Lower leg skin (tissue), 3 donors: ENCODE results near the gene CIB1.

Experiments used
- POLR2A ChIP-seq, 2 donors: fragments of 450-650 bp; IDR thresholded peaks; one replicate each; pipeline ENCODE4 v1.6.1; 2016 to 2017; ENCODE audit warnings: antibody characterized with exemption in 2 of 2, mild to moderate bottlenecking in 1 of 2, moderate library complexity in 1 of 2
- TF ChIP-seq, protein P1 (sequence below), 3 donors: fragments of 450-650 bp; IDR thresholded peaks; one replicate each; pipeline ENCODE4 v1.5.1; 2016; ENCODE audit warnings: antibody characterized with exemption in 3 of 3, mild to moderate bottlenecking in 3 of 3, moderate library complexity in 2 of 3

DNA sequence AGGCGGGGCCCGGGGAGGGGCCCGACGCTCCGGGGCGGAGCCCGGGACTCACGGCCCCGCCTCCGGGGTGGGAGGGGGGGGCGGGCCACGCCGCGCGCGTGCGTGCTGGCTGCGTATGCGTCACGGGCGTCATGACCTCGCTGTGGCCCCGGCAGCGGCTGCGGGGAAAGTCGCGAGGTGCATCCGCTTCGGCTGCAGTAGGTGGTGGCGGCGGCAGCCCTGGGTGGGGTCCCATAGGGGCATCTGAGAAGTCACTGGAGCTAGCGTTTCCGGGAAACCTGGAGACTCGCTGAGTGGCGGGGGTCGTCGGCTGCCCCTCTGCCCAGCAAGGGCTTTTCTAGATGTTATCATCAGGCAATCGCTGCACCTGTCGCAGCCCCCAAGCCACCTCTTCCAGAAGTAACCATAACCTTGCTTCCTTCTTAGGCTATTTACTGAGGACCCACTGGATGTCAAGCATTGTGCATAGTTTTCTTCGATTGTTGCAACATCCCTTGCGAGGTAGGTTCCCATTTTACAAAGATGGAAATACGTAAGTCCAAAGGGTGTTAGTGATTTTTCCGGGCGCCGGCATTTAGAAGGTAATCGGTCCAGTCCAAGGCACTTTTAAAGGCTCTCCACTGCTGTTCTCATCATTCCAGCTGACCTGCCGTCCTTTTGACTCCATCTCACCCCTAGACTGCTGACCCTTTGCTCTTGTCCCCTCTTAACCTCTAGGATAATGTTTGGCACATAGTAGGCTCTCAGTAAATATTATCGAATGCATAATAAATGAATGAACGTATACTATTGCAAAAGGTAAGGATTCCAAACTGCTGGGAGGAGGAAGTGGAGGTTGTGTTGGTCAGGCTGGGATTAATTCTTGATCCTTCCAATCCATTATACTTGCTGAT, 601 bp upstream of the CIB1 start, which contains the start of gene GDPGP1:
- TF ChIP-seq, protein P1, sequence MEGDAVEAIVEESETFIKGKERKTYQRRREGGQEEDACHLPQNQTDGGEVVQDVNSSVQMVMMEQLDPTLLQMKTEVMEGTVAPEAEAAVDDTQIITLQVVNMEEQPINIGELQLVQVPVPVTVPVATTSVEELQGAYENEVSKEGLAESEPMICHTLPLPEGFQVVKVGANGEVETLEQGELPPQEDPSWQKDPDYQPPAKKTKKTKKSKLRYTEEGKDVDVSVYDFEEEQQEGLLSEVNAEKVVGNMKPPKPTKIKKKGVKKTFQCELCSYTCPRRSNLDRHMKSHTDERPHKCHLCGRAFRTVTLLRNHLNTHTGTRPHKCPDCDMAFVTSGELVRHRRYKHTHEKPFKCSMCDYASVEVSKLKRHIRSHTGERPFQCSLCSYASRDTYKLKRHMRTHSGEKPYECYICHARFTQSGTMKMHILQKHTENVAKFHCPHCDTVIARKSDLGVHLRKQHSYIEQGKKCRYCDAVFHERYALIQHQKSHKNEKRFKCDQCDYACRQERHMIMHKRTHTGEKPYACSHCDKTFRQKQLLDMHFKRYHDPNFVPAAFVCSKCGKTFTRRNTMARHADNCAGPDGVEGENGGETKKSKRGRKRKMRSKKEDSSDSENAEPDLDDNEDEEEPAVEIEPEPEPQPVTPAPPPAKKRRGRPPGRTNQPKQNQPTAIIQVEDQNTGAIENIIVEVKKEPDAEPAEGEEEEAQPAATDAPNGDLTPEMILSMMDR (IDR thresholded peaks at IDR 0.05) = no peak
- TF ChIP-seq POLR2A (IDR thresholded peaks at IDR 0.05) = no peak
